Measurements from ENCODE around the gene APOD.

DNA sequence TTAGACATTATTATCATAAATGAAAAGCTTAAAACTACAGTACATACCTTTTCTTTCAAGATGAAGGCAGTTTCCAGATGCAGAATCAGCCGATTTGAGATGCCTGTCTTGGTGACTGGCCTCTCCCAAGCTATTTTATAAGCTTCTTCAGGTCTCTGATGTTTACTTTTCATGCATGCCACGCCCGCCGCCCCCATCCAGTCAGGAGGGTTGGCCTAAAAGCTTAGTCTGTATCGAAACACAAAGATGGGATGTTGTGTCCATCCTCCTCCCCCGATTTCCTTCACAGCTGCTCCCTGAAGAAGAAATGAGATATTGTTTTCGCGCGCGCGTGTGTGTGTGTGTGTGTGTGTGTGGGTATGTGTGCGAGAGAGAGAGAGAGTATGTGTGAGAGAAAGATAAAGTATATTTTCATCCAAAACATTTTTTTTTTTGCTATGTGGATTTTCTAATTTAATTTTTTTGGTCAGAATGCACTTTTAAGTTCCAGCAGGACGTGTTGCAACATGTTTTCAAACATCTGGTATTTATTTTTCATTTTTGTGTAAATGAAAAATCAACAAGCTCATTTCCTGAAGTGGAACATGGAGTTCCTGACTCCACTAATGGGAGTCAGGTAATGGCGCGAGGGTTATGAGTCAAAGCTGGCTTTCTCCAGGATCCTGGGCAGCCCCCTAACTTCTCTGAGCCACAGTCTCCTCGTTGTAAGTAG, at the start of gene APOD:
- TF ChIP-seq POLR2A (IDR thresholded peaks at IDR 0.05) = no peak
- TF ChIP-seq, protein P1, sequence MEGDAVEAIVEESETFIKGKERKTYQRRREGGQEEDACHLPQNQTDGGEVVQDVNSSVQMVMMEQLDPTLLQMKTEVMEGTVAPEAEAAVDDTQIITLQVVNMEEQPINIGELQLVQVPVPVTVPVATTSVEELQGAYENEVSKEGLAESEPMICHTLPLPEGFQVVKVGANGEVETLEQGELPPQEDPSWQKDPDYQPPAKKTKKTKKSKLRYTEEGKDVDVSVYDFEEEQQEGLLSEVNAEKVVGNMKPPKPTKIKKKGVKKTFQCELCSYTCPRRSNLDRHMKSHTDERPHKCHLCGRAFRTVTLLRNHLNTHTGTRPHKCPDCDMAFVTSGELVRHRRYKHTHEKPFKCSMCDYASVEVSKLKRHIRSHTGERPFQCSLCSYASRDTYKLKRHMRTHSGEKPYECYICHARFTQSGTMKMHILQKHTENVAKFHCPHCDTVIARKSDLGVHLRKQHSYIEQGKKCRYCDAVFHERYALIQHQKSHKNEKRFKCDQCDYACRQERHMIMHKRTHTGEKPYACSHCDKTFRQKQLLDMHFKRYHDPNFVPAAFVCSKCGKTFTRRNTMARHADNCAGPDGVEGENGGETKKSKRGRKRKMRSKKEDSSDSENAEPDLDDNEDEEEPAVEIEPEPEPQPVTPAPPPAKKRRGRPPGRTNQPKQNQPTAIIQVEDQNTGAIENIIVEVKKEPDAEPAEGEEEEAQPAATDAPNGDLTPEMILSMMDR (IDR thresholded peaks at IDR 0.05) = no peak
